ENCODE results near the gene PYROXD2. TPM values are rescaled to one million over a fixed set of nuclear protein-coding genes. Genes with fewer than 3 reads are reported as not detected.

PYROXD2 gene
- polyA plus RNA-seq, 1 of the 3 experiments (the other 2 are of a cell fraction) = 26.7 TPM

- DNase-seq = no peak
- H3K9ac ChIP-seq = no peak overlapping the region
- H3K27me3 ChIP-seq (ENCODE audit: insufficient read depth) = no peaks in the 10 kb centered on the region
- H4K20me1 ChIP-seq (ENCODE audit: insufficient read depth) = no peaks in the 10 kb centered on the region
- H3K27ac ChIP-seq (ENCODE audit: low read depth in 2 of 2, low read length in 1 of 2) = no peak overlapping the region
- ChIA-PET CTCF (interaction anchor here (1.2 to 1.7 kb wide), 3 partner anchors 43 to 253 kb away, joined by 4 to 7 read pairs (median 4); no protein-coding TSS in a partner anchor), POLR2A (no interaction called here)
- H3K4me3 ChIP-seq (ENCODE audit: low read depth in 2 of 2, low read length in 1 of 2) = no peak overlapping the region
- no peaks in the 10 kb centered on the region for H3K9me3 ChIP-seq
- no peak overlapping the region for H2AFZ ChIP-seq (ENCODE audit: low read depth)
- H3F3A ChIP-seq (replicated peaks; ENCODE audit: insufficient read depth) = no peaks in the 10 kb centered on the region
- H3K36me3 ChIP-seq (replicated peaks in 1 of 2; ENCODE audit: control insufficient read depth in 1 of 2, insufficient read depth in 2 of 2, low read length in 1 of 2) = peaks cover 0 to 17% of the 10 kb centered on the region in 2 experiments
- peaks cover 0 to 4% of the 10 kb centered on the region in 2 experiments; a peak in 1 of 4 replicates for H3K4me1 ChIP-seq (ENCODE audit: control insufficient read depth in 1 of 2, insufficient read depth in 2 of 2, low read depth in 1 of 2, low read length in 1 of 2)
- no peak for TF ChIP-seq POLR2AphosphoS5 (IDR thresholded peaks at IDR 0.05; ENCODE audit: low read depth, low read length)
- no peak for TF ChIP-seq FOSL2 (IDR thresholded peaks at IDR 0.05; ENCODE audit: borderline replicate concordance, low read depth)
- no peak for TF ChIP-seq FOXJ3 (CRISPR knock-in tag; IDR thresholded peaks at IDR 0.05)
- no peak for TF ChIP-seq SIN3A (IDR thresholded peaks at IDR 0.05; ENCODE audit: borderline replicate concordance, low read depth, low read length)
- TF ChIP-seq, protein P1, sequence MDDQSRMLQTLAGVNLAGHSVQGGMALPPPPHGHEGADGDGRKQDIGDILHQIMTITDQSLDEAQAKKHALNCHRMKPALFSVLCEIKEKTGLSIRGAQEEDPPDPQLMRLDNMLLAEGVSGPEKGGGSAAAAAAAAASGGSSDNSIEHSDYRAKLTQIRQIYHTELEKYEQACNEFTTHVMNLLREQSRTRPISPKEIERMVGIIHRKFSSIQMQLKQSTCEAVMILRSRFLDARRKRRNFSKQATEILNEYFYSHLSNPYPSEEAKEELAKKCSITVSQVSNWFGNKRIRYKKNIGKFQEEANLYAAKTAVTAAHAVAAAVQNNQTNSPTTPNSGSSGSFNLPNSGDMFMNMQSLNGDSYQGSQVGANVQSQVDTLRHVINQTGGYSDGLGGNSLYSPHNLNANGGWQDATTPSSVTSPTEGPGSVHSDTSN (IDR thresholded peaks at IDR 0.05) = no peak
- TF ChIP-seq USF2 (IDR thresholded peaks at IDR 0.05; ENCODE audit: borderline replicate concordance, low read depth, low read length) = no peak
- TF ChIP-seq TEAD4 (IDR thresholded peaks at IDR 0.05; ENCODE audit: borderline replicate concordance, insufficient read depth) = no peak
- H3K9me2 ChIP-seq = no peaks in the 10 kb centered on the region
- H3K79me2 ChIP-seq (ENCODE audit: insufficient read depth) = no peaks in the 10 kb centered on the region
- H3K4me2 ChIP-seq = no peak overlapping the region
- WGBS (ENCODE audit: low lambda C conversion rate) = 94% methylated on average over 2 of the region's 9 CpGs
Observed at GRCh38 chr10:98423691-98424120, 8.7 kb upstream of the PYROXD2 start.

GRCh38 chr10:98422182-98422581, 7.2 kb upstream of the PYROXD2 start:
- H3K27me3 ChIP-seq (ENCODE audit: insufficient read depth) = no peaks in the 10 kb centered on the region
- no peaks in the 10 kb centered on the region for H4K20me1 ChIP-seq (ENCODE audit: insufficient read depth)
- no peak overlapping the region for H3K9ac ChIP-seq
- no peak overlapping the region for H3K4me3 ChIP-seq (ENCODE audit: low read depth in 2 of 2, low read length in 1 of 2)
- TF ChIP-seq ELF1 (IDR thresholded peaks at IDR 0.05) = no peak
- TF ChIP-seq, protein P2, sequence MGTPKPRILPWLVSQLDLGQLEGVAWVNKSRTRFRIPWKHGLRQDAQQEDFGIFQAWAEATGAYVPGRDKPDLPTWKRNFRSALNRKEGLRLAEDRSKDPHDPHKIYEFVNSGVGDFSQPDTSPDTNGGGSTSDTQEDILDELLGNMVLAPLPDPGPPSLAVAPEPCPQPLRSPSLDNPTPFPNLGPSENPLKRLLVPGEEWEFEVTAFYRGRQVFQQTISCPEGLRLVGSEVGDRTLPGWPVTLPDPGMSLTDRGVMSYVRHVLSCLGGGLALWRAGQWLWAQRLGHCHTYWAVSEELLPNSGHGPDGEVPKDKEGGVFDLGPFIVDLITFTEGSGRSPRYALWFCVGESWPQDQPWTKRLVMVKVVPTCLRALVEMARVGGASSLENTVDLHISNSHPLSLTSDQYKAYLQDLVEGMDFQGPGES (IDR thresholded peaks at IDR 0.05; ENCODE audit: low read depth, low read length) = no peak
- H3K4me1 ChIP-seq (ENCODE audit: control insufficient read depth in 1 of 2, insufficient read depth in 2 of 2, low read depth in 1 of 2, low read length in 1 of 2) = peaks cover 0 to 4% of the 10 kb centered on the region in 2 experiments; a peak in 1 of 4 replicates
- H3K36me3 ChIP-seq (replicated peaks in 1 of 2; ENCODE audit: control insufficient read depth in 1 of 2, insufficient read depth in 2 of 2, low read length in 1 of 2) = peaks cover 0 to 14% of the 10 kb centered on the region in 2 experiments
- no peak overlapping the region for H3K27ac ChIP-seq (ENCODE audit: low read depth in 2 of 2, low read length in 1 of 2)
- no peaks in the 10 kb centered on the region for H3F3A ChIP-seq (replicated peaks; ENCODE audit: insufficient read depth)
- H3K79me2 ChIP-seq (ENCODE audit: insufficient read depth) = no peaks in the 10 kb centered on the region
- CTCF ChIA-PET = interaction anchor here (1.7 kb wide), 1 partner anchor 113 kb away, joined by 7 read pairs; no protein-coding TSS in a partner anchor
- no peak overlapping the region for H3K4me2 ChIP-seq
- POLR2A ChIA-PET = interaction anchor here (0.5 kb wide), 1 partner anchor 625 kb away, joined by 3 read pairs; no protein-coding TSS in a partner anchor
- H3K9me2 ChIP-seq = no peaks in the 10 kb centered on the region
- no peak overlapping the region for H2AFZ ChIP-seq (ENCODE audit: low read depth)
- 96% methylated on average over 9 of the region's 10 CpGs for WGBS (ENCODE audit: low lambda C conversion rate)
- DNase-seq = no peak
- no peaks in the 10 kb centered on the region for H3K9me3 ChIP-seq
